Activated CD4-positive, alpha-beta T cell treated with anti-CD3 and anti-CD28 coated beads, Interleukin-2, Interleukin-4, amounts not matched to agents 100 ng/mL and 50 ng/mL, durations not matched to agents 16 hours and 8 hours (primary cell): ENCODE results near the gene DIPK1C.
"Not testable (repeated sequence)": the region's sequence is repeated elsewhere in the genome, so short reads cannot be mapped to it uniquely, and the experiment has no call there.

Source experiments
- DNase-seq: peaks from one replicate; pipeline ENCODE4 v3.0.0-alpha.2; 2020; ENCODE audit warnings: low spot score

The DIPK1C gene

GRCh38 chr18:74457043-74457724, at the start of gene DIPK1C:
Gene DIPK1C (minus strand): TSS chr18:74457308. CDS start chr18:74457259, 49 bp downstream.
- DNase-seq, result no peak

DNA sequence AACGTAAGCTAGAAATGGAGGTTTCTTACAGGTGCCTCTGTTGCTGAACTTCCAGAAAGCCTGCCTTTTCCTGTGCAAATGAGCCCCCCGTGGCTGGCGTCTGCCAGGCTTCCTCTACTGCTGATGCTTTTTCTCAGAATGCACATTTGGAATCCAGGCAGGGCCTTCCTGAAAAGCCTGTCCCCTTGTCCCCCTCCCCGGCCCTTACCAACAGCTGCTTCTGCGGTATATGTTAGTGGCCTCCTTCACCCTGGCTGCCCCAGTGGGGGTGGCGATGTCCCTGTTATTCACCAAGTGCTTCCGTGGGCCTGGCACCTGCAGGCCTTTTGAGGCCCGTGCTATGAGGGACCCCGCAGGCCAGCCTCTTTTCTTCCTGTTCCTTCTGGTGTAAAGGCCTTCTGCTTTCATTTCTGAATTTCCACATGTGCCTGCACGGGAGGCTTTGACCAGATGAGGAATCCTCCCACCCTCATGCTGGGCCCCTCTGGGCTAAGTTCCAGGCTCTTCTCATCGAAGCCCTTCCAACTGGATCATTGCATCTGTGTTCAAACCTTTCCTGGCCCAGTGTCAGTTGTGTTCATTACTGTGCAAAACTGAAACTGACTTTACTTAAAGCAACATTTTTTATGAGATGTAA, 49.5 kb upstream of the DIPK1C start:
- no peak for DNase-seq

DNA sequence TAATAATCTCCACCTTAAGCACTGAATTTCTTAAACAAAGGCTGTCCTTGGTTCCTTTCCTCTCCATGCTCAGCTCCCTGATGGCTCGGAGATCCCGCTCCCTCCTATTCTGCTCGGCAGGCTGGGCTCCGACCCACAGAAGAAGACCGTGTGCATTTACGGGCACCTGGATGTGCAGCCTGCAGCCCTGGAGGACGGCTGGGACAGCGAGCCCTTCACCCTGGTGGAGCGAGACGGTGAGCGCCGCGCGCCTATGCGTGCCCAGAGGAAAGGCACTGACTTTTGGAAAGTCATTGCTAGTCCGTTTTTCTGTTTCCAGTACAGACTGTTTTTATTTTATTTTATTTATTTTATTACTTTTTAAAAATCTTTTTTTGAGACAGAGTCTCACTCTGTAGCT, 48.7 kb upstream of the DIPK1C start:
- DNase-seq, result no peak

GRCh38 chr18:74503137-74503536, 46.0 kb upstream of the DIPK1C start:
- DNase-seq, result no peak

DNA sequence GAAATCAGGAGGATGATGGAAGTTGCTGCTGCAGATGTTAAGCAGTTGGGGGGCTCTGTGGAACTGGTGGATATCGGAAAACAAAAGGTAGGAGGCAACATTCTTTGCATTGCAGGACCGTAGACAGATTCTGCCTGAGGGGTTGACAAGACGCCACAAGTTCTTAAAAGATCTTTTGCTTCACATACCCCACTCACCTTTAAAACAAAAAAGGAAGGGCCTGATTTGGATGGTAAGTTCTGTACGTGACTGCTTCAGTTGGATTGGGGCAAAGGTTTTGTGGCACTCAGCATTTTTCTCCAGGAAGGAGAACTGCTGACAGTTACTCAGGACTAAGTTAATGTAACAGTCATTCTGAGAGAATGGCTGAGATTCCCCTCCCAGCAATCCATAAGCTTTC, 44.3 kb upstream of the DIPK1C start:
- DNase-seq, result no peak

DNA sequence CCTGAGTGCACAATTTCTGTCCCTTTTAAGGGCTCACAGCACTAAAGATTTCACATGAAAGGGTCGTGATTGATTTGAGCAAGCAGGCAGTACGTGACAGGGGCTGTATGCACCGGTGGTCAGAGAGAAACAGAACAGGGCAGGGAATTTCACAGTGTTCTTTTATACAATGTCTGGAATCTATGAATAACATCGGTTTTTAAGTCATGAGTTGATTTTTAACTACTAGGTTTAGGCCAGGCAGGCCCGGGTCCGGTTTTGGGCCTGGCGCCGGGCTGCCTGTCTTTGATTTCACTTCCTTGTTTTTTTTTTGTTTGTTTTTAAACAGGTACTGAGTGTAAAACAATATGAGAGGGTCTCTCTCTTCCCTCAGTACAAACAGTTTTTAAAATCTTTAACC, 43.7 kb upstream of the DIPK1C start:
- not testable (repeated sequence) for DNase-seq

- DNase-seq, result no peak
These were observed 43.3 kb upstream of the DIPK1C start for GRCh38 chr18:74500372-74500771.

- DNase-seq, result peak; percentile 74
These were observed 42.5 kb upstream of the DIPK1C start for GRCh38 chr18:74499633-74500032.

GRCh38 chr18:74498712-74499627, 41.9 kb upstream of the DIPK1C start:
- DNase-seq, result peak; percentile 84

DNA sequence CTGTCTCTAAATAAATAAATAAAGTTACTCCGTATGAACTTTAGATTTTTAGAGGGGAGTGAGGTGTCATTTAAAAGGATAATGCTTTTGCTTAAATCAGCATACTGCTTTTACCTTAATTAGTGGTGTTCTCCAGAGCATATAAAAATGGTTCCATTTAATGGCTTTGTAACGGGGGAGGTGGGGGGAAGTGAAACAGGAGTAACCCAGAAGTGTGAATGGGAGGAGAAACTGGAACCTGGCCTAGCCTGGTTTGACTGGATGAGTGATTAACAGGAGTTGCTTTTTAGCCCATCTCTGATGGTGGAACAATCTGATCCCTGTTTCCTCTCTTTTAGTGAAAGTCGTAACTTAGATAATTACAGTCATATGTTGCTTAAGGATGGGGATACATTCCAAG, 40.7 kb upstream of the DIPK1C start:
- no peak for DNase-seq

DNA sequence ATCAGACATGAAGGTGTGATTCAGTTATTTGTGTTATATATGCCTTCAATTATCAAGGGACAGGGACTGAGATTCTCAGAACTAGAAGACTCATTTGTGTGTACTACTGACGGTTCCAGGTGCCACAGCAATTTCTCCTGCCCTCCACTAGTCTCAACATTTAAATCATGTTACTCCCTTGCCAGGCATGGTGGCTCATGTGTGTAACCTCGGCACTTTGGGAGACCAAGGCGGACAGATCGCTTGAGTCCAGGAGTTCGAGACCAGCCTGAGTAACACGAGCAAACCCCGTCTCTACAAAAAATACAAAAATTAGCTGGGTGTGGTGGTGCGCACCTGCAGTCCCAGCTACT, 40.2 kb upstream of the DIPK1C start:
- no peak for DNase-seq

DNA sequence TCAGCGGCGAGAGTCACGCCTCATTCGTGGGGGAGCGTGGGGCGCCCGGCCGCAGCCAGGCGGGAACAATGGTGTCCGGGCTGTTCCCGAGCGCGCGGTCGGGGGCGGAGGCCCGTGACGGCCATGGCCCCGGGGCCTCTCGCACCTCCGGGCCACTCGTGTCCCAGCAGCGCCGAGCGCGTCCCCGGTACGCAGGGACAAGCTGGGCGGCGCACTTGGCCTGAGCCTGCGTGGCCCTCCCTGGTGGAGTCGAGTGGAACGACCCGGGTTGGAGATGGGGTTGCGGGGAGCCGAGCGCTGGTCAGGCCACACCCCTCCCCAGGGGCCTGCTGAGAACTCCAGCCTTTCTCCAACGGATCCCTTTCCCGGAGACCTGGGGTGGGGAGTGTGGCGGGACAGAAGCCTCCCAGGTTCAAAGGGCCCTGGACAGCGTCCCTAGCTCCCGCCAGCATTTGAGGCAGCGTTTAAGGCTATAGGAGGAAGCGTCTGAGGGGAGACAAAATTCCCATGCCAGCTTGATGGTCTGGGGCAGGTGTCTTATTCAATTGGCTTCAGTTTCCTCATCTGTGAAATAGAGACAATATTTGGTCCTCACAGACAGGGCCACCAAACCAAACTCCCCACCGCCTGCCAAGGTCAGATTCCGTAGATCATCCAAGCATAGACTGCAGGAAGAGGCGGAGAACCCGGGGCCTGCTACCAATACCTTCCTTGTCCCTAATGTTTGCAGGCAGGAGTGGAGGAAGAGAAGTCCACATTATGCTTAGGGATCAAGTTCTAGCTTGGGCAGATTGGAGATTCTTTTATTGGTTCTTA, 39.6 kb upstream of the DIPK1C start:
- DNase-seq, result peak; percentile 33

GRCh38 chr18:74495581-74496507, 38.7 kb upstream of the DIPK1C start, which contains the start of gene CNDP2:
Gene CNDP2 (plus strand): TSS chr18:74496363. CDS start chr18:74499974, 3,611 bp downstream.
- DNase-seq, result peak; percentile 100

- DNase-seq, result no peak
These were observed 37.4 kb upstream of the DIPK1C start for GRCh38 chr18:74494514-74494913.

DNA sequence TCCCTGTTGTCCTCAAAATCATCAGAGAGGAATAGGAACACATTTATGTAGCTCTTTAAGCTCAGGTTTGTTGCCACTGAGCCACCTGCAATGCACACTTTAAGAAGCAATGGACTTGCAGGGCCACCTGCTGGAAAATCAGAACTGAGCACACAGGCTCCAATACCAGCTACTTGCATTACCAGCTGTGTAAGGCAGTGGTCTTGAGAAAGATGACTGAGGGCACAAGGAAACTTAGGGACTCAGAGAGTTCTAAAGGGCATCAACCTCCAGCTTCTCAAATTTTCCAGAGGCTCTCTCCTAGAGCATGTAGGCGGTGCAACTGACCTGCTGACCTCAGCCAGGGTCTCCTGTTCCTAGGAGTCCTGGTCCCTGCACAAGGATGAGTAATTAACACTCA, 36.6 kb upstream of the DIPK1C start:
- DNase-seq, result peak; percentile 51

DNA sequence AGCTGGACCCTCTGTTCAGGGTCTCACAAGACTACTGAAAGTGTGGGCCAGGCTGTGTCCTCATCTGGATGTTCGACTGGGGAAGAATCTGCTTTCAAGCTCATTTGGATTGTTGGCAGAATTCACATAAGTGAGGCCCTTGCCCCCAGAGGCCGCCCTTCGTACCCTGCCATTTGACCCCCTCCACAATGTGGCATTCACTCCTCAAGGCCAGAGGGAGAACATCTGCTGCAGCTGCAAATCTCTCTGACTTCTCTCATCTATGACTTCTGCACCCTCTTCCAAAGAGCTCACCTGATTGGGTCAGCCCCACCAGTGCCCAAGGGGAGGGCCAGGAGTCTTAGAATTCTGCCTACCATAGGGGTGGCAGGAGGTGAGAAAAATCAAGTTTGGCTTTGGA, 35.2 kb upstream of the DIPK1C start:
- no peak for DNase-seq

GRCh38 chr18:74489676-74490075, 32.6 kb upstream of the DIPK1C start:
- no peak for DNase-seq

DNA sequence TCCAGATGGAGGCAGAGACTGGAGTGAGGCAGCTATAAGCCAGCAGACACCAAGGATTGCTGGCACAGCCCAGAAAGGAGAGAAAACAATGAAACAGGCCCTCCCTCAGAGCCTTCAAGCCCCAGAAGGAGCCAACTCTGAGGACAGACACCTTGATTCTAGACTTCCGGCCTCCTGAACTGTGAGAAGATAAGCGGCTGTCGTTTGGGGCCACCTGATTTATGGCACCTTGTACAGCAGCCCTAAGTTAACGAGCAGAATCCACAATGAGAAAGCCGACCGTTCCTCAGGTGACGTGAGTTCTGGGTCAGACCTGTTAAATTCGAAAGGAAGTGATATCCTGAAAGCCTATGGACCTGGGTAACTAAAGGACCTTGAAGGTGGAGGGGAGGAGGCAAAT, 31.8 kb upstream of the DIPK1C start:
- no peak for DNase-seq

DNA sequence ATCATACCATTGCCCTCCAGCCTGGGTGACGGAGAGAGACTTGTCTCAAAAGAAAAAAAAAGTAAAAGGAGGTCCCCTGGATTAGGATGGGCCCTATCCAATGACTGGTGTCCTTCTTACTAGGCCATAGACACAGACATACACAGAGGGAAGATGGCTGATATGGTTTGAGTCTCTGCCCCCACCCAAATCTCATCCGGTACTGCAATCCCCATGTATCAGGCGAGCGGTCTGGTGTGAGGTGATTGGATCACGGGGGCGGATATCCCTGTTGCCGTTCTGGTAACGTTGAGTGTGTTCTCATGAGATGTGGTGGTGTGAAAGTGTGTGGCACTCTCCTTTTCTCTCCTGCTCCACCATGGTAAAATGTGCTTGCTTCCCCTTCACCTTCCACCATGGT, 31.2 kb upstream of the DIPK1C start:
- no peak for DNase-seq

DNA sequence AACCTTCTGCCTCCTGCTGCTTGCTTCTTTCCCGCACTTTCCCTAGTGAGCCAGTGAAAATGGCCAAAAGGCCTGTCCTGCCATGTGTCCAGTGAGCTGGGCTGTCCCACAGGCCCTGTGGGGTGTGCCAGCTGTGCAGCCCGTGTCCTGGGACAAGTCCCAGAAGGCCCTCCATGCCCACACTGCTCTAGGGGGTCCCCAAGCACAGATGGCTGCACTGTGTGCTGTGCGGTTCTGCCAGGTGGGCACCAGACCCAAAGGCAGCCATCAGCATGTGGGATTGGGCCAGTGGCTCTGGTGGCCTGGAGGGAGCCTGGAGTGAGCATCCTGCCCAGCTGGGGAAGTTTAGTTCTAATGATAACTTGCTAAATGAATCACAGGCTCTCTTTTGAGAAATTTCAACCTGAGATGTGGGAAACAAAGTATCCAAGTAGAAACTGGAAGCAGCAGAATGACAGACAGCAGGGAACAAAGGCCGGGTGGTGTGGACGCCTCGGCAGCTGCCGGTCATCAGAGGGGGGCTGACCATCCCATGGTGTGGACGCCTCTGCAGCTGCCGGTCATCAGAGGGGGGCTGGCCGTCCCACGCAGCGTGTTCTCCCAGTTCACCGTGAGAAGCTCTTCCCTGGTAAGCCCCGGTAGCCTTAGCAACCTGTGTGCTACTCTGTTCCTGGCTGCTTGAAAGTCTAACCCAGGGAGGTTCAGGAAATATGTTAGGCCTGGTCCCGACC, 29.2 kb upstream of the DIPK1C start:
- no peak for DNase-seq
